CD4-positive, alpha-beta T cell treated with Interleukin-15 for 1 hour (primary cell): ENCODE results near the gene ITGA7.
A peak's percentile ranks its signal among the peaks of the same experiment; 100 is the strongest.

ENCODE experiments used
- DNase-seq: peaks from one replicate; pipeline ENCODE4 v3.0.0-alpha.2; 2020

ITGA7 gene

GRCh38 chr12:55679691-55680090 lies 28.0 kb downstream of the ITGA7 start:
- no peak for DNase-seq

- no peak for DNase-seq
These were observed 31.0 kb downstream of the ITGA7 start for GRCh38 chr12:55676707-55677106.

- DNase-seq, result peak; percentile 34
These were observed 32.0 kb downstream of the ITGA7 start for GRCh38 chr12:55675666-55676065.

DNA sequence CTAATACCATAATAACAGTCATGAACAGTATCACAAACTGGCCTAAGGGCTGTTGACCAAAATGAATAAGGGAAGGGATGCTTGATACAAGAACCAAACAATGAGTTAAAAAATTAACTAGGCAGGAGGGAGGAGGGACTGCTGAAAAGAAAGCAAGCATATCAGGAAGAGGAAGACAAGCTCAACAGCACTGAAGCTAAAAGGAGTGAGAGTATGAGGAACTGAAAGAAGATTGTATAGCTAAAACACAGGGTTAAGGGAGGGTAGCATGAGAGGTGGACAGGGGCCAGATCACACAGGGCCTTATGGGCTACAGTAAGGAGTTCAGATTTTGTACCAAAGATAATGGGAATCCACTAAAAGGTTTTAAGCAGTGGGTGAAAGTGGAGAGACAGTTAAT lies 34.1 kb downstream of the ITGA7 start:
- DNase-seq, result no peak

DNA sequence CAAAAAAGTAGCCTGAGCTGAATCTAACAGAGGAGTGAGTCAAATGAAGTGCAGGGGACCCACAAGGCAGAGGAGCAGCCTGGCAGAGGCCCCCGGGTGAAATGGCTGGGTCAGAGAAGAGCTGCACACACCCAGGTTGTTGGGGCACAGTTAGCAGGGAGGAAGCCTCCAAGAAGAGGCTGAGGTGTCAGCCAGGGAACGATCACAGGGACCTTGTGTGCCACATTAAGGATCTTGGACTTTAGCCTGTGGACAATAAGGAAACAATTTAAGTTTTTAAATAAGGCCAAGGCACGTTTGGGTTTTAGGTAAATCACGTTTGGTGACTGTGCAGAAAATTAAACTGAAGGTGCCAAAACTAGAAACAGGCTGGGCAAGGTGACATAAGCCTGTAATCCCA lies 36.0 kb downstream of the ITGA7 start:
- DNase-seq, result no peak

- DNase-seq, result no peak
These were observed 37.4 kb downstream of the ITGA7 start for GRCh38 chr12:55670276-55670675.

DNA sequence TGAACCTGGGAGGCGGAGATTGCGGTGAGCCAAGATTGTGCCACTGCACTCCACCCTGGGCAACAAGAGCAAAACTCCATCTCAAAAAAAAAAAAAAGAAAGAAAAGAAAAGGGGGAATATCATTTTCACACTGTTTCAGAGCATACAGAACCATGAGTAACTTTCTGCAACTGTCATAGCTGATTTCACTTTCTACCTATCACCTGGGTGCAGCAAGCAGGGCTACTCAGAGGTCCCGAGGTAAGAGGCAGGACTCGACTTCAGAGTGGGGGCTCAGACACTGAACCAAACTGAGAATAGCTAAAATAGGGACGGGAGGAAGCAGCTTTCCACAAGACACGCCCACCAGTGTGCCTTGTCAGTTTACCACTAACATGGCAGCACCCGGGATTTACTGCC lies 41.2 kb downstream of the ITGA7 start:
- no peak for DNase-seq

DNA sequence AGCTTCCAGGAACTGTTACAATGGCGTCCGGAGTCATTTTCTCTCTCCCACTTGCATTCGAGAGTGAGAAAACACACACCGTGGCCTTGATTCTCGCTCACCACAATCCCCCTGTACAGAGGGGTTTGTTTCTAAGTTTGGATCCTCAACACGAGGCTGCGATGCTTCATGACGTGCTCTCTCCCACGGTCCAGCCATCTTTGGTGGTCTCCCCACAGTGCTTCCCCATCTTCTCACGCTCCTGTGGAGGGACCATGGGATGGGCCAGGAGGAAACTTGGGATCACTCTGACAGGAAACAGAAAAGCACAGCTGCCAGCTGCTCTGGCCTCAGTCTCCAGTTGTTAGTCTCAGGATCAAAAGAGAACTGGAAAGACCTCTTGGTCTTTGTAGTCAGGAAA lies 42.9 kb downstream of the ITGA7 start:
- no peak for DNase-seq

- no peak for DNase-seq
These were observed 44.3 kb downstream of the ITGA7 start for GRCh38 chr12:55663391-55663790.

- no peak for DNase-seq
These were observed 48.0 kb downstream of the ITGA7 start for GRCh38 chr12:55659486-55660385.

DNA sequence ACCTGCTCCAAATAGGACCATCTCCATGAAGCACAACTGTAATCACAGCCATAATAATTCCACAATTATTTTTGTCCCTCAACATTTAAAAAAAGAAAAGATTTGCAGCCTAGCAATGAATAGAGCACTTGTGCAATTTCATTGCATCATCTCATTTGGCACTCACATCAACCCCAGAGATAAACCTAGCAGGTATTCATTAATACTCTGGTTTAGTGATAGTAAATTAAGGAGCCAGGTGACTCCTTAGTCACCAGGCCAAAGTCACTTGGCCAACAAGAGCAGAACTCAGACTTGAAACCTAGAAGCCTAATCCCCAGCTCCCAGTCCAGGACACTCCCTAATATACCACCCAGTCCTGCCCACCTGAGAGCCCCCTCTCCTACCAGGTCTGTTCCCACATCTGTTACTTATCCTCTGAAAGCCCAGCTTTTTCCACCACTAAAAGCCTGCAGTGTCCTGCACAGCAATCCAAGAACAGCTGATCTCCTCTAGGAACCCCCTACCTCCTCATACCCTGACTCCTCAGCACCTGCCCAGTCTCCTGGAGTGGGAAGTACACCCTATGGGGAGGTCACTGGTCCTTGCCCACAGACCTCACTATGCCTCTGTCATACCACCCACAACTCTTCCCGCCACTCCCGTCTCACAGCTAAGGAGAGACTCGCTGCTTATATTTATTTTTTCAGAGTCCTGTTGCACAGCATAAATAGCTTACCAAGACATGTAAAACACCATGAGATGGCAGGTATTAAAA lies 48.9 kb downstream of the ITGA7 start:
- DNase-seq, result no peak

- no peak for DNase-seq
These were observed 49.5 kb downstream of the ITGA7 start for GRCh38 chr12:55658212-55658611.

DNA sequence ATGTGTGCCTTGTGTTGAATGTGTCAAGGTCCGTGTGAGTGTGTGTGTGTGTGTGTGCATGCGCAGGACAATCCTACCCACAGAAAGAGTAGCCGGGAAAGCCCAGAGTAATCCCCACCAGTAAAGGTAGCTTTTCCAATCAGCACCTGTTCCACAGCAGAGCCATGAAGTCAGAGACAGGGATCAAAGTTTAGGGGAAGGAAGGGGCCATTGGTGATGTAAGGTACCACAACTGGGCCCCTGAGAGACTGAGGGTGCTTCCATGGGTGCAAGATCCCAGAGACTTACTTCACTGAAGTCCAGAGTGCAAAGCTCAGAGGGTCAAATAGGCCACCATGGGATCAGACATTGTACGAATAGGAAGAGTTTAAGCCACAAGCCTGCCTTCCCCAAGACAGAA lies 50.5 kb downstream of the ITGA7 start:
- DNase-seq, result no peak

- DNase-seq, result no peak
These were observed 53.0 kb downstream of the ITGA7 start for GRCh38 chr12:55654511-55655214.

GRCh38 chr12:55653031-55653430 lies 54.7 kb downstream of the ITGA7 start:
- DNase-seq, result no peak

DNA sequence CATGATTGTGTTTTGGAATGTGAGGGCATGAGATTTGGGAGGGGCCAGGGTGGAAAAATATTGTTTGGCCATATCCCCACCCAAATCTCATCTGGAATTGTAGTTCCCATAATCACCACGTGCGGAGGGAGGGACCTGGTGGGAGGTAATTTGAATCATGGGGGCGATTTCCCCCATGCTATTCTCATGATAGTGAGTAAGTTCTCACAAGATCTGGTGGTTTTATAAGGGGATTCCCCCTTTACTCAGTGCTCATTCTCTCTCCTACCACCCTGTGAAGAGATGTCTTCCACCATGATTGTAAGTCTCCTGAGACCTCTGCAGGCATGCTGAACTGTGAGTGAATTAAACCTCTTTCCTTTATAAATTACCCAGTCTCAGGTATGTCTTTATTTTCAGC lies 55.4 kb downstream of the ITGA7 start:
- DNase-seq, result no peak

DNA sequence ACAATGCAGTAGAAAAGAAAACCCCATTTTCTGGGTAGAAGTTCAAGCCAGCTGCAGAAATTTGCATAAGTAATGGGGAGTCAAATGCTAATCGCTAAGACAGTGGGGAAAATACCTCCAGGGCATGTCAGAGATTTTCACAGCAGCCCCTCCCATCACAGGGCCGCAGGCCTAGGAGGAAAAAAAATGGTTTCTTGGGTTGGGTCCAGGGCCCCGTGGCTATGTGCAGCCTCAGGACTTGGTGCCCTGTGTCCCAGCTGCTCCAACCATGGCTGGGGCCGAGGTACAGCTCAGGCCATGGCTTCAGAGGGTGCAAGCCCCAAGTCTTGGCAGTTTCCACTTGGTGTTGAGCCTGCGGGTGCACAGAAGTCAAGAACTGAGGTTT lies 56.4 kb downstream of the ITGA7 start:
- DNase-seq, result no peak

- peak; percentile 48 for DNase-seq
These were observed 56.9 kb downstream of the ITGA7 start for GRCh38 chr12:55650620-55651298.

- no peak for DNase-seq
These were observed 60.7 kb downstream of the ITGA7 start for GRCh38 chr12:55647027-55647426.

DNA sequence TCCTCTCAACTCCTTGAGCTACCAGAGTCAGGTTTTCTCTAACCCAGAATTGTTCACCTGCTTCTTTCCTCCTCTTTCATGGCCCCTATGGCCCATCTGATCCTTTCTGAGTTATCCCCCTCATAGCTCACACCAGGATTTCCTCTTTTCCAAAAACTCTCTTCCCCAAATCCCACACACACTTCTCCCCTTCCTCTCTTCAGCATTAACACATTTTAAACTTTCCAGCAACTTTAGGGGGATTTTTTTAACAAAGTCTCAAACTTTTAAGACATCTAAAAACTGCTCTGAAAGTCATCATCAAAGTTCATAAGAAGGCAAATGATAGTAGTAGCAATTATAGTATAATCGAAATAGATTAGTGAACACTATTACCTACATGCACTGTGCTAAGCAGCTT lies 63.1 kb downstream of the ITGA7 start:
- no peak for DNase-seq

DNA sequence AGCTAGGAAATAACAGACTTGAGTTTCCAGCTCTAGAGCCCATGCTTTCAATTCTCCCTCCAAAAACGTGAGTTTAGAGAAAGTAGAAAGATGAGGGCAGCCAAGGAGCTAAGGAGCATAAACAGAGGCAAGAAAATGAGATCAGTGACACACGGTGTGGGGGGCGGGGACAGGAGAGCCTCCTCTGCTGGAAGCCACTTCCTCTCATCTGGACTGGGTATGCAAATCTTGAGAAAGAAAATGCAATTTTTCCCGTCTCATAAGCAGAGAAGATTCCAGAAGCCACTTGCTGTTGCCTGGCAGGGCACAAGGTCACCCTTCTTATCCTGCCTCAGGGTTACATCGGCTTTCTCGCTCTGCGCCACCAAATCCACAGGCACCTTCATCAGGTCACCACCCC lies 65.0 kb downstream of the ITGA7 start:
- peak; percentile 49 for DNase-seq

DNA sequence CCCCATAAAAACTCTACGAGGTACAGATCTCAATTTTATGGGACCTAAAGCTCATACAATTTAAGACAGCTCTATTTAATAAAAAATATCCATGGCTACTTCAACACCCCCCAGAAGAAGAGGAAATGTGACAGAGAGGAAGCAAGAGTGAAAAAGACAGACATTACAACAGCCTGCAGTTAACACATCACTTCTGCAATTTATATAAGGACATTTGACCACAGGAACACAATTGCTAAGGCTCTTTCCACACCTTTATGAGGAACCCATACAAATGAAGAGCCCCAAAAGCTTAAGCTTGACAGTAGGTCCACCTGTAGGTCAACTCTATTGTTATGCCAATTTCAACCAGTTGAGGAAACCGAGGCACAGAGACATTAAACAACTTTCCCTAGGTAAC lies 65.4 kb downstream of the ITGA7 start:
- no peak for DNase-seq

DNA sequence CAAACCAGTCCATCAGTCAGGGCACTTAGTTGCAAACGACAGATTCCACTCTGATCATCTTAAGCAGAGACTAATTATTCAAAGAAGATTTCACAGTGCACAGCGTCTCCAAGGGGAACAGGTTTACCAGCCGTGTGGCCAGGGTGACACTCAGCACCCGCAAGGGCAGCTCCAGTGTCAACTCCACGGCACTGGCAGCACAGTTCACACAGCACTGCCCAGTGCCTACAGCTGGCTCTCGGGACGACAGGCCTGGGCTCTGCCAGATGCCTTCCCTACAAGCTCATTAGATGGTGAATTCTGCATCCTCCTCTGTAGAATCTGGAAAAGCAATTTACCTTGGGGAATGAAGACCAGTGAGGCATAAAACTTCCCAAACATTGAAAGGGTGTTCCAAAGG lies 66.1 kb downstream of the ITGA7 start:
- DNase-seq, result no peak
